Activated CD4-positive, alpha-beta T cell treated with anti-CD3 and anti-CD28 coated beads, Interleukin-2, amount 10 ng/mL, durations not matched to agents 7 days and 5 days (primary cell): ENCODE measurements around the gene FAM43B. TPM values are rescaled to one million over a fixed set of nuclear protein-coding genes. Genes with fewer than 3 reads are reported as not detected.

Experiments
- CTCF ChIA-PET: fragments of 350-600 bp; sonication (Branson Sonifier 250); formaldehyde crosslinking; loops from one replicate; lab custom pipeline; 2021; ENCODE audit warnings: antibody characterized with exemption; lab: Charles Lee
- POLR2A ChIA-PET: fragments of 350-600 bp; sonication (Branson Sonifier 250); formaldehyde crosslinking; loops from one replicate; lab custom pipeline; 2021; ENCODE audit warnings: antibody characterized with exemption; lab: Charles Lee
- DNase-seq: peaks from one replicate; pipeline ENCODE4 v3.0.0-alpha.2; 2020
- H3K27ac Mint-ChIP-seq: one replicate; pipeline ENCODE4 v1.8.0; 2021; ENCODE audit warnings: mild to moderate bottlenecking, moderate library complexity, mixed read lengths
- H3K27me3 Mint-ChIP-seq: one replicate; pipeline ENCODE4 v1.8.0; 2021; ENCODE audit warnings: mixed read lengths
- H3K36me3 Mint-ChIP-seq: one replicate; pipeline ENCODE4 v1.8.0; 2021; ENCODE audit warnings: low read depth, mixed read lengths
- H3K4me1 Mint-ChIP-seq: one replicate; pipeline ENCODE4 v1.8.0; 2021; ENCODE audit warnings: mixed read lengths
- H3K4me3 Mint-ChIP-seq: one replicate; pipeline ENCODE4 v1.8.0; 2021; ENCODE audit warnings: mild to moderate bottlenecking, moderate library complexity, mixed read lengths
- H3K9me3 Mint-ChIP-seq: one replicate; pipeline ENCODE4 v1.8.0; 2021; ENCODE audit warnings: mixed read lengths
- total RNA-seq, 2 experiments: library from RNA; stranded (reverse); gene quantifications; one replicate each; pipeline ENCODE4 v1.2.3, GENCODE V29; 2021

Gene FAM43B
- total RNA-seq, 2 experiments from 2014 or later = not detected

DNA sequence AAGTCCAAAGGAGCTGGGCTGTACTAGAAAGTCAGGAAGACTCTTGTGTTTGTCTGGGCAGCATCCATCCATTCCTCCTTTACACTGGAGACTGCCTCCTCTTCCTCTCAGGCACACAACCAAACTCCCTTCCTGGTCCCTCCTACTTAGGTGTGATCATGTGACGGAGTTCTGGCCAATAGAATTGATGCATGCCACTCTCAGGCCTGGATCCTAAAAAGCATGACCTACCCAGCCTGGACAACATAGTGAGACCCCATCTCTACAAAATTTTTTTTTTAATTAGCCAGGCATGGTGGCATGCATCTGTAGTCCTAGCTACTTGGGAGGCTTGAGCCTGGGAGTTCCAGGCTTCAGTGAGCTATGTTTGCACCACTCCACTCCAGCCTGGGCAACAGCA, 8.6 kb downstream of the FAM43B start:
- Mint-ChIP-seq H3K27ac (no peak overlapping the region), H3K27me3 (peaks cover 10% of the 10 kb centered on the region), H3K9me3 (no peaks in the 10 kb centered on the region), H3K4me1 (no peaks in the 10 kb centered on the region), H3K36me3 (no peaks in the 10 kb centered on the region), H3K4me3 (no peak overlapping the region)
- no peak for DNase-seq
- ChIA-PET CTCF (interaction anchor here (1.0 kb wide), 1 partner anchor 14 kb away, joined by 6 read pairs; no protein-coding TSS in a partner anchor), POLR2A (no interaction called here)

DNA sequence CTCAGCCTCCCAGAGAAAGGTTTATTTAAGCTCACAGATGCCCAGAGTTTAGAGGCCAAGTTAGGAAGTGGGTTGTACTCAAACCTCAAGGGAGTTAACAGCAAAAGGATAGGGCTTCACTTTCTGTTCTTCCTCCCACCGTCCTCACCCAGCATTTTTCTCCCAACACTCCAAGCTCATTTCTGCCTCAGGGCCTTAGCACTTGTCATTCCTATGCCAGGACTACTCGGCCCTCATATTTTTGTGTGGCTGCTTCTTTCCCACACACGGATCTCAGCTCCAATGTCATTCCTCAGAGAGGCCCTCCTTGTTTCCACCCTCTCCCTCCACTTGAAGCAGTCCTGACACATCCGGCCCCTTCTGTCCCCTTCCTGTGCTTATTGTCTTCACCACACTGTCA, 12.9 kb downstream of the FAM43B start:
- DNase-seq = no peak
- ChIA-PET POLR2A (no interaction called here), CTCF (no interaction called here)
- Mint-ChIP-seq H3K36me3 (no peaks in the 10 kb centered on the region), H3K27me3 (peaks cover 16% of the 10 kb centered on the region), H3K4me1 (no peaks in the 10 kb centered on the region), H3K9me3 (no peaks in the 10 kb centered on the region), H3K27ac (no peak overlapping the region), H3K4me3 (no peak overlapping the region)

DNA sequence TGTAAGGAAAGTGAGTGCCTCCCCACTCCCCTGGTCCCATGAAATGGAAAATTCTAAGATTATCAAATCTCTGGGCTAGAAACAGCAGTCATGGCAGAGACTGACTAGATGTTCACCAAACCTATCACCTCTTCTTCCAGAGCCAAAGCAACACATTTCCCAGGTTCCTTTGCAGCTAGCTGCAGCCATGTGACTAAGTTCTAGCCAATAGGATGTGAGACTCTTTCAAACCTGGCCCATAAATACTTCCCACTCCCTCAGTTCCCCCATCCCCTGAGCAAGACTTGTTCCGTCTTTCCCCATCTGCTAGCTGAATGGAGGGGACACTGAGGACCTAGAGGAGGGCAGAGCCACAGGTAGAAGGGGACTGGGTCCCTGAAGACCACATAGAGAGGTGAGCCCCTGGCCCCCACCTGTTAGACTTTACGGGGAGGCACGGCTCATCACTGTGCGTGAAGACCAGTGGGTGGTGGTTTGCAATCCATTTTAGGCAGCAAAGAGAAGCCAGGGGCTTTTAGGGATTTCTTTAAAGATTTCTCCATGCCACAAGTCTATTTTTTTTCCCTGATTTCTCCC, 17.2 kb downstream of the FAM43B start:
- DNase-seq = no peak
- Mint-ChIP-seq H3K4me3 (no peak overlapping the region), H3K27me3 (peaks cover 20% of the 10 kb centered on the region), H3K36me3 (no peaks in the 10 kb centered on the region), H3K27ac (no peak overlapping the region), H3K4me1 (peaks cover 2% of the 10 kb centered on the region), H3K9me3 (peaks cover 5% of the 10 kb centered on the region)
- ChIA-PET POLR2A (no interaction called here), CTCF (no interaction called here)

DNA sequence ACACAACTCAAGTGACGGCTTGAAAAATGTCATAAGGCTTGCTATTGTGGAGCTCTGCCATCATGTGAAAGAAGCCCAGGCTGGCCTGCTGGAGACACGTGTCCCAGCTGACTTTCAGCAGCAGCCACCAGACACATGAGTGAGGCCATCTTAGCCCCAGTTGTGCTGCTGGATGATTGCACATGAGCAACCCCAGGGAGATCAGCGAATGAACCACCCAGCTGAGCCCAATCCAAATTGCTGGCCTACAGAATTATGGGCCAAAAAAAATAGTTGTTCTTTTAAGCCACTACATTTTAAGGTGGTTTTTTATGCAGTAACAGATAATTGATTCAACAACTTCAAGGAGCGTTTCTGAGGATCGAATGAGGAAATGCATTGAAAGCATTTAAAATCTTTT, 19.1 kb downstream of the FAM43B start:
- Mint-ChIP-seq H3K9me3 (peaks cover 5% of the 10 kb centered on the region), H3K27ac (no peak overlapping the region), H3K4me1 (peaks cover 2% of the 10 kb centered on the region), H3K27me3 (peaks cover 22% of the 10 kb centered on the region), H3K36me3 (no peaks in the 10 kb centered on the region), H3K4me3 (no peak overlapping the region)
- ChIA-PET CTCF (no interaction called here), POLR2A (no interaction called here)
- no peak for DNase-seq

DNA sequence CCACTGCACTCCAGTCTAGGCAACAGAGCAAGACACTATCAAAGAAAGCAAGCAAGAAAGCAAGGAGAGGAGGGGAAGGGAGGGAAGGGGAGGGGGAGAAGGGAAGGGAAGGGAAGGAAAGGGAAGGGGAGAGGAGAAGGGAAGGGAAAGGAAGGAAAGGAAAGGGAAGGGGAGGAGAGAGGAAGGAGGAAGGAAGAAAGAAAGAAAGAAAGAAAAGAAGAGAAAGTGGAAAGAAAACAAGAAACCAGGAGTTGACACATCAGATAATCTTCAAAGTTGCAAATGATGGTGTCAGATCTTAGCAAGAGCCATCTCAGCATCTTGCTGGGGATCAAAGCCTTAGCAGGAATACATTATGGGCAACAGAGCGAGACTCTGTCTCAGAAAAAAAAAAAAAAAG, 21.6 kb downstream of the FAM43B start:
- peaks cover 17% of the 10 kb centered on the region for H3K27me3 Mint-ChIP-seq
- H3K4me3 Mint-ChIP-seq = no peak overlapping the region
- POLR2A ChIA-PET = no interaction called here
- H3K36me3 Mint-ChIP-seq = no peaks in the 10 kb centered on the region
- CTCF ChIA-PET = interaction anchor here (0.7 to 0.8 kb wide), 2 partner anchors 19 to 59 kb away, joined by 4 read pairs; partner anchors contain the start of gene PINK1
- peaks cover 2% of the 10 kb centered on the region for H3K4me1 Mint-ChIP-seq
- no peak overlapping the region for H3K27ac Mint-ChIP-seq
- DNase-seq = no peak
- H3K9me3 Mint-ChIP-seq = peaks cover 5% of the 10 kb centered on the region

DNA sequence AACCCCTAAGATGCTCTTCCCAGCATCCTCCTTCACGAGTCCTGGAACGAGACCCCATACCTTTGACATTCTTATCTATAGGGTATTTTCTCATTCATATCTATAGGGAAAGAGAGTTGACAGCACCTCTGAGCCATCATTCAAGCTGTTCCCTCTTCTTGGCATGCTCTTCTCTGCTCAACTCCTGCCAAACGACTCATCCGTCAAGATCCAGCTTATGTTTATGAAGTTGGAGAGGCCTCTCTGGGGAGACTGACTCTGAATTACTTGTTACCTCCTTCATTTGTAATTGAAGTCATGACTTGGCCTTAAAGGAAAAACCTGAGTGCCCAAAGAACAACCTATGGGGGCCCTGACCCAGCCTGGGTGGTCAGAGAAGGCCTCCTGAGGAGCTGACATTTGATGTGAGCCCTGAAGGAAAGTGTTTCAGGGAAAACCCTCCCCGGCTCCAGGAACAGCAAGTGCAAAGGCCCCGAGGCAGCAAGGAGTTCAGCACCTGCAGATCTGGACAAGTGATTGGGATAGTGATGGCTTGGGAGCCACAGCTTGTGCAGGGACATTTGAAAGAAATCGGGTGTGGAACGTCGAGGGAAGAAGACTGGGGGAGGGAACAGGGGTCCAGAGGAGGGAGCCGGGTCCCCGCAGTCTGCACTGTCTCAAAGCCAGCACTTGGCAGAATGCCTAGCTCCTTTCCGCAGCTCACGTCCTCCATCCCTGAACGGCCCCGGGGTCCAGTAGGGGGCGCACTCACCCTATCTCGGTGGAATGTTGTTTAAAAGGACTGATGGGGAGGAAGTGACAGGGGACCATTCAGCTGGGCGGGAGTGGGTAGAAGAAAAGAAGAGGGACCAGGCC, 22.5 kb downstream of the FAM43B start:
- no peak overlapping the region for H3K4me3 Mint-ChIP-seq
- ChIA-PET POLR2A (interaction anchor here (0.7 kb wide), 1 partner anchor 47 kb away, joined by 3 read pairs; no protein-coding TSS in a partner anchor), CTCF (interaction anchor here (0.6 to 2.1 kb wide), 8 partner anchors 8 to 59 kb away, joined by 3 to 8 read pairs (median 4); no protein-coding TSS in a partner anchor)
- DNase-seq = peak; percentile 76
- H3K27me3 Mint-ChIP-seq = peaks cover 17% of the 10 kb centered on the region
- H3K4me1 Mint-ChIP-seq = peaks cover 2% of the 10 kb centered on the region
- H3K27ac Mint-ChIP-seq = no peak overlapping the region
- H3K36me3 Mint-ChIP-seq = no peaks in the 10 kb centered on the region
- H3K9me3 Mint-ChIP-seq = peaks cover 5% of the 10 kb centered on the region

DNA sequence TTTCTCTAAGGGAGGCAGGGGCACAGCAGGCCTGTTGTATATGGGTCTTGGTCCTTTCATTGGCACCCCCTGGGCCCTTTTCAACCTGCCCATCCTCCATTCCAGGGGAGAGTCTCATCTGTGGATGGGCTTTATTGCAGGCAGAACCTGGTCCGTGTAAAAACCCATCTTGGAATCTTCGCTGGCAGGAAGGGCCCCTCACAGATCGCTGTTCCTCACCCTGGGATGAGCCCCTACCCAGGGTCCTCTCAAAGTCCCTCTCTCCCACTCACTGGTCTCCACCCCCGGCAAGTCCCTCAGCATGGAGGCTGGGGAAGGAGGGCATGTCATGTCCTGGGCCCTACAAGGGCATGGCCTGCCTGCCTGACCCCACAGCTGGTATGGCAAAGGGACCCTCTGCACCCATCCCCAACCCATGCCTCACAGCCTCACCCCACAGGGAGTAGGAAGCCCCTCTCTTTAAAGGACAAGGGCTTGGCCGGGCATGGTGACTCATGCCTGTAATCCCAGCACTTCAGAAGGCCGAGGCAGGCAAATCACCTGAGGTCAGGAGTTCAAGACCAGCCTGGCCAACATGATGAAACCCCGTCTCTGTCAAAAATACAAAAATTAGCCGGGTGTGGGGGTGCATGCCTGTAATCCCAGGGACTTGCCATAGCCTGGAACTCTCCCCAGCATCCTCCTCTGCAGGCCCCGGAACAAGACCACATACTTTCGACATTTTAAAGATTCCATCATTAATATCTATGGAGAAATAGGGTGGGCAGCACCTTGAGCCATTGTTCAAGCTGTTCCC, 23.4 kb downstream of the FAM43B start:
- H3K4me3 Mint-ChIP-seq = no peak overlapping the region
- POLR2A ChIA-PET = no interaction called here

DNA sequence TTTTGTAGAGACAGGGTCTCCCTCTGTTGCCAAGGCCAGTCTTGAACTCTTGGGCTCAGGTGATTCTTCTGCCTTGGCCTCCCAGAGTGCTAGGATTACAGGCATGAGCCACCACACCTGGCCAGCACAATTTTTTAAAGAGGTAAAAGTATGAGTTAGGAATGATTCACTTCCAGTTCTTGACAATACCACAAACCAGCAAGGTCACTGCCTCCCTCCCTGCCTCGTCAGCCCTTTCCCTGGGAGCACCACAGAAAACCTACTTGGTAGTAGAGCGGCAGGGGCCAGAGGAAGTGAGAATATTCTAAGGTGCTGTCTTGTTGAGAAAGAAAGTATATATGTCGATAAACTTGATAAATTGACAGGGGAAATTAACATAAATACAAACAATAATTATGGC, 25.7 kb downstream of the FAM43B start:
- ChIA-PET CTCF (no interaction called here), POLR2A (no interaction called here)
- no peak overlapping the region for H3K27ac Mint-ChIP-seq
- H3K36me3 Mint-ChIP-seq = no peaks in the 10 kb centered on the region
- no peak overlapping the region for H3K4me3 Mint-ChIP-seq
- no peaks in the 10 kb centered on the region for H3K9me3 Mint-ChIP-seq
- peaks cover 2% of the 10 kb centered on the region for H3K4me1 Mint-ChIP-seq
- H3K27me3 Mint-ChIP-seq = peaks cover 11% of the 10 kb centered on the region
- DNase-seq = no peak

More for the DNA sequence above, 23.4 kb downstream of the FAM43B start:
- peaks cover 5% of the 10 kb centered on the region for H3K9me3 Mint-ChIP-seq
- H3K4me1 Mint-ChIP-seq = peaks cover 2% of the 10 kb centered on the region
- DNase-seq = no peak
- no peak overlapping the region for H3K27ac Mint-ChIP-seq
- H3K36me3 Mint-ChIP-seq = no peaks in the 10 kb centered on the region
- H3K27me3 Mint-ChIP-seq = peaks cover 17% of the 10 kb centered on the region
- CTCF ChIA-PET = interaction anchor here (1.1 to 2.1 kb wide), 7 partner anchors 9 to 58 kb away, joined by 3 to 8 read pairs (median 4); no protein-coding TSS in a partner anchor

DNA sequence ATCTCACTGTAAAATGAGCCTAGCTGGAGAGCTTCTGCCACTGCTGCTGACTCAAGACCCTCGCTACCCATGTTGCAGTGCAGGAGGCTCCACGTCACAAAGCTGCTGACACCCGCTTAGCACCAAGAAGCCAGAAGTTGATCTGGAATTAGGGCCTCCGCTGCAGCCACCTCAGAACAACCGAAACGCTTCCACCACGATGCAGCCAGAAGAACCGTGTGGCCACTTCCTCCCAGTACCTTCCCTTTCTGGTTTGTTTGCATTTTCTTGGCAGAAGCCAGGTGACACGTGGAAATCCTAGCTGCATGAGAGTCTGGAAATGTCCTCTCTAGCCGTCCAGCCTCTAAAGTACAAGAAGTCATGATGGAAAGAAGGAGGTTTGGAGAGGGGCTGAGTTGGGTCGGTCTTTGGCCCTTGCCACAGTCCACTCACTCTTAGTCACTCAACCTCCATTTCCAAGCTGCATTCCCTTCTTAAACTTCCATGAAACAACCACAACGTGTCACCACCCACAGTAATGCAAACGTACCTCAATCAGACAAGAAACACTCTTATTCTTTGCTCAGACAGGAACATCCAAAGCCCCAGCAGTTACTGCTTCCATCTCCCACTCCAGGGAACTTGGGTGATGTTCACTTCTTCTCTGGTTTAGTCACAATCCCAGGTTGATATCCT, 26.5 kb downstream of the FAM43B start:
- no peak for DNase-seq
- H3K4me1 Mint-ChIP-seq = no peaks in the 10 kb centered on the region
- H3K9me3 Mint-ChIP-seq = no peaks in the 10 kb centered on the region
- peaks cover 4% of the 10 kb centered on the region for H3K27me3 Mint-ChIP-seq
- no peak overlapping the region for H3K27ac Mint-ChIP-seq
- H3K36me3 Mint-ChIP-seq = no peaks in the 10 kb centered on the region
- ChIA-PET POLR2A (no interaction called here), CTCF (no interaction called here)
- H3K4me3 Mint-ChIP-seq = no peak overlapping the region

DNA sequence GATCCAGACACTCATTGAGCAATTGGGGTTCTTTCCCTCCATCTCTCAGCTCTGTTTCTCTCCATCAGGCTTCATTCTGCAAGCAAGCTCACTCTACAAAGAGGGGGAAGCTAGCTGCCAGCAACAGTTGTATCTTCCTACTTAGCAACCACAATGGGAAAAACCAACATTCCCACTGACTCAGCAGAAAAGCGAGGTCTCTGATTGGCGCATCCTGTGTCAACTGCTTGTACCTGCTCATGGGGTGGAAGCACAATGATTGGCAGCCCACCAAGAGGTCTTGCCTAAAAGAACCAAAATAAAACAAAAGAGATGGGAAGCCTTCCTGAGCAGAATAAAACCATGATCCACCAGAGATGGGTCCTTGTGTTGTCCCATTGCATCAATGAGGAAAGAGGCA, 32.5 kb downstream of the FAM43B start:
- Mint-ChIP-seq H3K4me1 (peaks cover 13% of the 10 kb centered on the region), H3K27ac (no peak overlapping the region), H3K9me3 (no peaks in the 10 kb centered on the region), H3K4me3 (no peak overlapping the region), H3K36me3 (no peaks in the 10 kb centered on the region), H3K27me3 (peaks cover 31% of the 10 kb centered on the region)
- CTCF ChIA-PET = interaction anchor here (0.9 kb wide), 1 partner anchor 42 kb away, joined by 3 read pairs; no protein-coding TSS in a partner anchor
- DNase-seq = no peak
- POLR2A ChIA-PET = no interaction called here

DNA sequence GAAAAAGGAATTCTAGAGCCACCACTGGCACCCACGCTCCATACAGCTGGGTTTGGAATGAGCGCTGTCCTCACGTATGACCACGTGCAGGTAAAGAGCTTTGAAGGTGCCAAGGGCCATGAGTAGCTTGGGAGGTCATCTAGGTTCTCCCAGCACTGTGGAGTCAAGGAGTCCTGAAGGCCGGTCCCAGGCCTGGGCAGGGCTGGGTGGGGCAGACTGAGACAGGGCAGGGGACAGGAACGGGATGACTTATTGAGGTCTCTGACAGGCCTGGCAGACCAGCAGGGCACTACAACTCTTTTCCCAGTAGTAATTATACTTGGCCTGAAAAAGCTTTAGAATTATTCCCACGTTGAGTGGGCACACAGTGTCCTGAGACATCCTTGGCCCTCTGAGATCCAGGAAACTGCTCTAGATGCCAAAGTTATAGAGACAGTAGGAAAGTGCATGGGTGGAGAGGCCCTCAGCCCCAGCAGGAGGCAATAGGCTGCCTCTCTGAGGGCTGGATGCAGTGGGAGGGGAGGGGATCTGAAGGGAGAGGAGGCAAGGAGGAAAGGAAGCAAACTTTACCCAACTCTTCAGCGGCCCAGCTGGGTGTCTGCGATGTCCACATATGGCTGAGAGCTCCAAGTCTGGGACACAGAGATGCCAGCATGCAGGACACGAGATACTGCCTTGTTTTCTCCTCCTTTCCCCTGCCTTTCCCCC, 34.7 kb downstream of the FAM43B start:
- Mint-ChIP-seq H3K4me3 (no peak overlapping the region), H3K27me3 (peaks cover 44% of the 10 kb centered on the region), H3K9me3 (no peaks in the 10 kb centered on the region), H3K4me1 (peaks cover 13% of the 10 kb centered on the region), H3K36me3 (no peaks in the 10 kb centered on the region), H3K27ac (no peak overlapping the region)
- POLR2A ChIA-PET = no interaction called here
- no peak for DNase-seq
- CTCF ChIA-PET = interaction anchor here (1.0 kb wide), 1 partner anchor 29 kb away, joined by 3 read pairs; no protein-coding TSS in a partner anchor

DNA sequence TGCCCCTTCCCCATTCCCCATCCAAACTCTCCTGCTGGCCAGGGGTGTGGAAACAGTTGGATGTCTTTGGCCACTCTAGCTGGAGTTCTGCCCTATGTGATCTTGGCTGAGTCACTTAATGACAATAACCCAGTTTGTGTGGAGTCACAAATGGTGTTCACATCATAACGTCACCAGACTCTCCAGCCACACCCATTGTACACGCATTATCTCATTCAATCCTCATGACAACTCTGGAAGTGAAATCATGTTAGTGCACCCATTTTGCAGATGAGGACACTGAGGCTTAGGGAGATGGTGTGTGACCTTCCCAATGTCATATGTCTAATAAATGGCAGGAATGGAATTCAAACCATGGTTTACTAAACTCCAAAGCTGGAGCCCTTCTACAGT, 35.3 kb downstream of the FAM43B start:
- H3K27me3 Mint-ChIP-seq = peaks cover 44% of the 10 kb centered on the region
- ChIA-PET POLR2A (no interaction called here), CTCF (no interaction called here)
- H3K9me3 Mint-ChIP-seq = no peaks in the 10 kb centered on the region
- peaks cover 13% of the 10 kb centered on the region for H3K4me1 Mint-ChIP-seq
- no peak overlapping the region for H3K27ac Mint-ChIP-seq
- H3K36me3 Mint-ChIP-seq = no peaks in the 10 kb centered on the region
- H3K4me3 Mint-ChIP-seq = no peak overlapping the region
- no peak for DNase-seq
